Muscle of leg (tissue), 11 donors: ENCODE results near the gene BMP3. TPM values are rescaled to one million over a fixed set of nuclear protein-coding genes. Genes with fewer than 3 reads are reported as not detected.

Source experiments
- DNase-seq: peaks from one replicate; pipeline ENCODE4 v3.0.0; 2013
- H3K27ac ChIP-seq: one replicate; pipeline ENCODE4 v1.5.1; 2013; ENCODE audit warnings: mild to moderate bottlenecking, low read length, control low read depth
- H3K27me3 ChIP-seq: one replicate; pipeline ENCODE4 v1.6.1; 2013; ENCODE audit warnings: low read length; ENCODE audit not compliant: control insufficient read depth, insufficient read depth
- H3K36me3 ChIP-seq: one replicate; pipeline ENCODE4 v1.6.1; 2013; ENCODE audit warnings: low read length; ENCODE audit not compliant: control insufficient read depth, insufficient read depth
- H3K4me1 ChIP-seq: one replicate; pipeline ENCODE4 v1.6.1; 2013; ENCODE audit warnings: low read length; ENCODE audit not compliant: control insufficient read depth, insufficient read depth
- H3K4me3 ChIP-seq: one replicate; pipeline ENCODE4 v1.5.1; 2013; ENCODE audit warnings: low read length, control low read depth
- H3K9me3 ChIP-seq: replicated peaks from 2 replicates; pipeline ENCODE4 v1.6.1; 2013; ENCODE audit warnings: low read depth, low read length; ENCODE audit not compliant: control insufficient read depth
- WGBS: methylation state at CpG from one replicate; pipeline ENCODE4 v1.1.5; 2013; ENCODE audit warnings: missing lambda C conversion rate; ENCODE audit not compliant: insufficient coverage; 5-methylcytosine and 5-hydroxymethylcytosine counted together
- polyA plus RNA-seq, 8 donors: library from polyadenylated mRNA; unstranded; fragments of 120-200 nt; gene quantifications; one replicate each; pipeline versions ENCODE4 v1.2.1 to v1.2.3, GENCODE V29; 2013; ENCODE audit warnings: inconsistent platforms in 1 of 8, low replicate concordance in 1 of 8; ENCODE audit not compliant: insufficient read length in 8 of 8, insufficient read depth in 1 of 8
- total RNA-seq: library from RNA; stranded (reverse); fragments of 120-200 nt; gene quantifications from one replicate; pipeline ENCODE4 v1.2.4, GENCODE V29; 2013

BMP3 gene
- total and polyA plus RNA-seq, 9 donors = 0.29 to 3.2 (median 1.3) TPM

- Histone ChIP-seq H3K36me3 (no peaks in the 10 kb centered on the region), H3K27me3 (peaks cover 2% of the 10 kb centered on the region), H3K4me1 (no peaks in the 10 kb centered on the region), H3K9me3 (no peaks in the 10 kb centered on the region), H3K27ac (no peak overlapping the region), H3K4me3 (no peak overlapping the region)
- WGBS = 40% methylated on average over 1 of the region's 4 CpGs
- DNase-seq = peak; percentile 82
Observed at GRCh38 chr4:81040012-81040659, 9.6 kb downstream of the BMP3 start.

- H3K27me3 ChIP-seq = peaks cover 2% of the 10 kb centered on the region
- no peaks in the 10 kb centered on the region for H3K36me3 ChIP-seq
- H3K4me3 ChIP-seq = no peak overlapping the region
- H3K27ac ChIP-seq = no peak overlapping the region
- DNase-seq = no peak
- H3K4me1 ChIP-seq = no peaks in the 10 kb centered on the region
- no peaks in the 10 kb centered on the region for H3K9me3 ChIP-seq
- WGBS = no CpG with 5 or more reads among the region's 5 CpGs
Observed at GRCh38 chr4:81042578-81043365, 12.3 kb downstream of the BMP3 start.

GRCh38 chr4:81049330-81049729 is 18.8 kb downstream of the BMP3 start:
- no peaks in the 10 kb centered on the region for H3K27me3 ChIP-seq
- WGBS = 20% methylated on average over 2 of the region's 4 CpGs
- H3K4me1 ChIP-seq = peaks cover 5% of the 10 kb centered on the region
- H3K4me3 ChIP-seq = no peak overlapping the region
- no peaks in the 10 kb centered on the region for H3K9me3 ChIP-seq
- no peaks in the 10 kb centered on the region for H3K36me3 ChIP-seq
- H3K27ac ChIP-seq = peak overlapping the region; percentile 4
- DNase-seq = peak; percentile 95

GRCh38 chr4:81049907-81050306 is 19.4 kb downstream of the BMP3 start:
- 0% methylated on average over 3 of the region's 3 CpGs for WGBS
- H3K4me1 ChIP-seq = peaks cover 5% of the 10 kb centered on the region
- no peak overlapping the region for H3K27ac ChIP-seq
- H3K27me3 ChIP-seq = no peaks in the 10 kb centered on the region
- no peaks in the 10 kb centered on the region for H3K9me3 ChIP-seq
- no peak overlapping the region for H3K4me3 ChIP-seq
- no peaks in the 10 kb centered on the region for H3K36me3 ChIP-seq
- peak; percentile 92 for DNase-seq

- WGBS = no CpG with 5 or more reads among the region's 7 CpGs
- Histone ChIP-seq H3K4me3 (no peak overlapping the region), H3K27ac (no peak overlapping the region), H3K9me3 (no peaks in the 10 kb centered on the region), H3K4me1 (peaks cover 5% of the 10 kb centered on the region), H3K27me3 (no peaks in the 10 kb centered on the region), H3K36me3 (no peaks in the 10 kb centered on the region)
- peak; percentile 70 for DNase-seq
Observed at GRCh38 chr4:81052119-81053068, 21.9 kb downstream of the BMP3 start.

GRCh38 chr4:81058621-81059020 is 28.1 kb downstream of the BMP3 start:
- no peak for DNase-seq
- no peaks in the 10 kb centered on the region for H3K36me3 ChIP-seq
- H3K27ac ChIP-seq = no peak overlapping the region
- H3K4me3 ChIP-seq = no peak overlapping the region
- WGBS = no CpG with 5 or more reads among the region's 1 CpG
- H3K9me3 ChIP-seq = no peaks in the 10 kb centered on the region
- no peaks in the 10 kb centered on the region for H3K27me3 ChIP-seq
- no peaks in the 10 kb centered on the region for H3K4me1 ChIP-seq

GRCh38 chr4:81060587-81061343 is 30.3 kb downstream of the BMP3 start:
- no peaks in the 10 kb centered on the region for H3K9me3 ChIP-seq
- DNase-seq = no peak
- no peaks in the 10 kb centered on the region for H3K27me3 ChIP-seq
- no peaks in the 10 kb centered on the region for H3K4me1 ChIP-seq
- H3K36me3 ChIP-seq = no peaks in the 10 kb centered on the region
- H3K4me3 ChIP-seq = no peak overlapping the region
- H3K27ac ChIP-seq = no peak overlapping the region
- no CpG with 5 or more reads among the region's 6 CpGs for WGBS

- H3K36me3 ChIP-seq = no peaks in the 10 kb centered on the region
- no peak overlapping the region for H3K4me3 ChIP-seq
- no peak overlapping the region for H3K27ac ChIP-seq
- no peaks in the 10 kb centered on the region for H3K4me1 ChIP-seq
- H3K9me3 ChIP-seq = no peaks in the 10 kb centered on the region
- DNase-seq = no peak
- H3K27me3 ChIP-seq = no peaks in the 10 kb centered on the region
Observed at GRCh38 chr4:81061344-81061730, 30.8 kb downstream of the BMP3 start.

- Histone ChIP-seq H3K4me3 (no peak overlapping the region), H3K36me3 (no peaks in the 10 kb centered on the region), H3K27me3 (no peaks in the 10 kb centered on the region), H3K4me1 (no peaks in the 10 kb centered on the region), H3K9me3 (no peaks in the 10 kb centered on the region), H3K27ac (no peak overlapping the region)
- DNase-seq = peak; percentile 61
- WGBS = no CpG with 5 or more reads among the region's 1 CpG
Observed at GRCh38 chr4:81062001-81062400, 31.5 kb downstream of the BMP3 start.
